Left ventricle myocardium inferior (tissue), 1 donor: ENCODE results near the gene LCA5L. TPM values are rescaled to one million over a fixed set of nuclear protein-coding genes. Genes with fewer than 3 reads are reported as not detected.

Experiments used
- DNase-seq: peaks from one replicate; pipeline ENCODE4 v3.0.0-alpha.2; 2020
- H3K27ac ChIP-seq: fragments of 200-600 bp; replicated peaks from 2 replicates; pipeline ENCODE4 v1.8.0; 2021
- H3K27me3 ChIP-seq: fragments of 200-600 bp; 2 replicates; pipeline ENCODE4 v1.8.0; 2021; ENCODE audit warnings: low read depth
- H3K36me3 ChIP-seq: fragments of 200-600 bp; 2 replicates; pipeline ENCODE4 v1.8.0; 2021
- H3K4me1 ChIP-seq: fragments of 200-600 bp; 2 replicates; pipeline ENCODE4 v1.8.0; 2021
- H3K4me3 ChIP-seq: fragments of 200-600 bp; 2 replicates; pipeline ENCODE4 v1.8.0; 2021; ENCODE audit warnings: mild to moderate bottlenecking, moderate library complexity
- H3K9me3 ChIP-seq: fragments of 200-600 bp; replicated peaks from 2 replicates; pipeline ENCODE4 v1.8.0; 2021
- intact Hi-C: fragments of 100-400 bp; cut with micrococcal nuclease; formaldehyde crosslinking; loops from one replicate; pipeline ENCODE4 v1.11.0; 2022
- total RNA-seq: library from RNA; stranded (reverse); fragmentation: NEBNext Ultra II Directional; extraction: Animal tissue kit (Norgen Biotek cat#: 25700); gene quantifications from one replicate; pipeline ENCODE4 v1.2.1, GENCODE V29; 2021
- TF ChIP-seq, protein P1 (sequence below): fragments of 200-600 bp; IDR thresholded peaks from 2 replicates; pipeline ENCODE4 v1.8.0; 2021; ENCODE audit warnings: antibody characterized with exemption, mild to moderate bottlenecking, borderline replicate concordance
- donor health status: DM: no; HTN: yes; CAD: no; lungs with severe emphysema.

LCA5L gene
- total RNA-seq, 1 donor from 2014 or later: 0.80 TPM

- Histone ChIP-seq H3K4me1 (peaks cover 16% of the 10 kb centered on the region), H3K27me3 (no peaks in the 10 kb centered on the region), H3K9me3 (no peaks in the 10 kb centered on the region), H3K4me3 (no peak overlapping the region), H3K27ac (no peak overlapping the region), H3K36me3 (no peaks in the 10 kb centered on the region)
- TF ChIP-seq, protein P1, sequence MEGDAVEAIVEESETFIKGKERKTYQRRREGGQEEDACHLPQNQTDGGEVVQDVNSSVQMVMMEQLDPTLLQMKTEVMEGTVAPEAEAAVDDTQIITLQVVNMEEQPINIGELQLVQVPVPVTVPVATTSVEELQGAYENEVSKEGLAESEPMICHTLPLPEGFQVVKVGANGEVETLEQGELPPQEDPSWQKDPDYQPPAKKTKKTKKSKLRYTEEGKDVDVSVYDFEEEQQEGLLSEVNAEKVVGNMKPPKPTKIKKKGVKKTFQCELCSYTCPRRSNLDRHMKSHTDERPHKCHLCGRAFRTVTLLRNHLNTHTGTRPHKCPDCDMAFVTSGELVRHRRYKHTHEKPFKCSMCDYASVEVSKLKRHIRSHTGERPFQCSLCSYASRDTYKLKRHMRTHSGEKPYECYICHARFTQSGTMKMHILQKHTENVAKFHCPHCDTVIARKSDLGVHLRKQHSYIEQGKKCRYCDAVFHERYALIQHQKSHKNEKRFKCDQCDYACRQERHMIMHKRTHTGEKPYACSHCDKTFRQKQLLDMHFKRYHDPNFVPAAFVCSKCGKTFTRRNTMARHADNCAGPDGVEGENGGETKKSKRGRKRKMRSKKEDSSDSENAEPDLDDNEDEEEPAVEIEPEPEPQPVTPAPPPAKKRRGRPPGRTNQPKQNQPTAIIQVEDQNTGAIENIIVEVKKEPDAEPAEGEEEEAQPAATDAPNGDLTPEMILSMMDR: no peak
- intact Hi-C loops: no loop called here
- no peak for DNase-seq
Observed at GRCh38 chr21:39481886-39482285, 36.3 kb upstream of the LCA5L start.

DNA sequence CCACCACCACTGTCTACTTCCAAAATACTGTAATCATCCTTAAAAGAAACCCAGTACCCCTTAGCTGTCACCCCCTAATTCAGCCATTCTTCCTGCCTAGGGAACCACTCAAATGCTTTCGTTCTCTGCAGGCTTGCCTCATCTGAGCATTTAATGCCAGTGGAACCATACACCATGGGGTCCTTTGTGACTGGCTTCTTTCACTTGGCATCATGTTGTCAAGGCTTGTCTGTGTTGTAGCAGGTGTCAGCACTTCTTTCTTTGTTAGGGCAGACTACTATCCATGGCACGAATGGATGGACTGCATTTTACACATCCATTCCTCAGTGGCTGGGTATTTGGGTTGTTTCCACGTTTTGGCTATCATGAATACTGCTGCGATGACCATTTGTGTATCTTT, 34.7 kb upstream of the LCA5L start:
- Histone ChIP-seq H3K9me3 (no peaks in the 10 kb centered on the region), H3K4me1 (peaks cover 16% of the 10 kb centered on the region), H3K36me3 (peaks cover 8% of the 10 kb centered on the region), H3K27me3 (no peaks in the 10 kb centered on the region), H3K27ac (no peak overlapping the region), H3K4me3 (no peak overlapping the region)
- TF ChIP-seq, protein P1: no peak
- intact Hi-C loops: no loop called here
- no peak for DNase-seq

GRCh38 chr21:39479814-39480182, 34.2 kb upstream of the LCA5L start:
- peaks cover 14% of the 10 kb centered on the region for H3K4me1 ChIP-seq
- TF ChIP-seq, protein P1: no peak
- H3K4me3 ChIP-seq: no peak overlapping the region
- DNase-seq: no peak
- peaks cover 9% of the 10 kb centered on the region for H3K36me3 ChIP-seq
- no peaks in the 10 kb centered on the region for H3K9me3 ChIP-seq
- intact Hi-C loops: no loop called here
- no peak overlapping the region for H3K27ac ChIP-seq
- no peaks in the 10 kb centered on the region for H3K27me3 ChIP-seq

GRCh38 chr21:39479164-39479813, 33.7 kb upstream of the LCA5L start:
- TF ChIP-seq, protein P1: no peak
- no peak overlapping the region for H3K27ac ChIP-seq
- peaks cover 9% of the 10 kb centered on the region for H3K4me1 ChIP-seq
- H3K9me3 ChIP-seq: no peaks in the 10 kb centered on the region
- no peak for DNase-seq
- no peaks in the 10 kb centered on the region for H3K27me3 ChIP-seq
- intact Hi-C loops: no loop called here
- peaks cover 9% of the 10 kb centered on the region for H3K36me3 ChIP-seq
- no peak overlapping the region for H3K4me3 ChIP-seq

GRCh38 chr21:39474611-39475010, 29.0 kb upstream of the LCA5L start:
- Histone ChIP-seq H3K27me3 (no peaks in the 10 kb centered on the region), H3K9me3 (no peaks in the 10 kb centered on the region), H3K4me3 (no peak overlapping the region), H3K4me1 (no peaks in the 10 kb centered on the region), H3K27ac (no peak overlapping the region), H3K36me3 (peaks cover 9% of the 10 kb centered on the region)
- TF ChIP-seq, protein P1: no peak
- DNase-seq: no peak
- intact Hi-C loops: no loop called here

GRCh38 chr21:39472786-39473185, 27.2 kb upstream of the LCA5L start:
- TF ChIP-seq, protein P1: no peak
- Histone ChIP-seq H3K4me3 (no peak overlapping the region), H3K9me3 (no peaks in the 10 kb centered on the region), H3K36me3 (peaks cover 9% of the 10 kb centered on the region), H3K27ac (no peak overlapping the region), H3K4me1 (peaks cover 3% of the 10 kb centered on the region), H3K27me3 (no peaks in the 10 kb centered on the region)
- intact Hi-C loops: no loop called here
- no peak for DNase-seq
